ENCODE data around the gene ANKS1B.

The ANKS1B gene

DNA sequence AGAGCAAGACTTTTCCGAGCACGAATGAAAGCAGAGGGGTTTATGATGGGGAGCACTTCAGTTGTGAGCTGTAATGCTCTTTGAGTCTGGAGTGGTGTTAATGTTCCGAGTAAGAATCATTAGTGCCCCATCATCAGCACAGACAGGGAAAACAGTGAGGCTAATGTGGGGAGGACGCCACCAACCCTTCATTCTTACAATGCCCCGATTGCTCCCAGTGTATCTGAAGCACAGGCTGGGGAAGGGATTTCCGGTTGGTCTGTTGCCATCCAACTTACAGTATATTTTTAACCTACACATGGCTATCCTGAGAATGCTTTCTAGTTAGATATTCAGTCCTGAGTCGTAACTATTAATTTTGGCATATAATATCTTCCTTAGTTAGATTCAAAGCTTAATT lies 1198.1 kb downstream of the ANKS1B start:
- no peak for DNase-seq

DNA sequence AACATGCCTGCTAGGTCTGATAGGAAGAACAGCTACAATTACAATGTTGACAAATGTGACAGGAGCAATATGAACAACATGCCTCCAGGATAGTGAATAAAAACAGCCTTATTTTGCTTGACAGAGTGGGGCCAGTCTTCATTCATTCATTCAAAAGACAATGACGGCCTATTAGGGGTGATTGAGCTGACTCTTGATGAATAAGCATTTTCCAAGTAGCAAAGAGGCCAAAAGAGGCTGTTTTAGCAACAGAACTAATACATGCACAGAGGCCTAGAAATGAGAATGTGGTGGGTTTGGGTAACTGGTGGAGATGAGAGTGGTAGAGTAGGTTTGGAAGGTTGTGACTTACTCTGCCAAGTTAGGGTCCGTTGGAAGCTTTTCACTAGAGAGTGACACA lies 1201.3 kb downstream of the ANKS1B start:
- no peak for DNase-seq

DNA sequence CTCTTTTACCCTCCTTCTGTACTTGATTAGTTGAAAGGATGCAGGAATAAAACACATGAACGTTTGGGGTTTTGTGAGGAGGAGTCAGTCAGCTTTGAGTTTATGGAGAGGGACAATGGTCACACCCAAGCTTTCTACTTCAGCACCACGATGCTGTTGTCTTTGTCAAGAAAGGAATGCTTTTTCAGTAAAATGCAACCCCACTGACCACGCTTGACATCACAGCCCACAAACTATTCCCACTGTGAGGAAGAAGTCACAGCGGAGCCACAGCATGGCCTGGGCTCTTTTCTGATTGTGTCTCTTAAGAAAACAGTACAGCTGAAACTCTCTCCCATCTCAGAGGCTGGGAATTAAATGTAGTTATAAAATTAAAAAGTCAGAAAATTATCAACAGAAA lies 1204.5 kb downstream of the ANKS1B start:
- no peak for DNase-seq

DNA sequence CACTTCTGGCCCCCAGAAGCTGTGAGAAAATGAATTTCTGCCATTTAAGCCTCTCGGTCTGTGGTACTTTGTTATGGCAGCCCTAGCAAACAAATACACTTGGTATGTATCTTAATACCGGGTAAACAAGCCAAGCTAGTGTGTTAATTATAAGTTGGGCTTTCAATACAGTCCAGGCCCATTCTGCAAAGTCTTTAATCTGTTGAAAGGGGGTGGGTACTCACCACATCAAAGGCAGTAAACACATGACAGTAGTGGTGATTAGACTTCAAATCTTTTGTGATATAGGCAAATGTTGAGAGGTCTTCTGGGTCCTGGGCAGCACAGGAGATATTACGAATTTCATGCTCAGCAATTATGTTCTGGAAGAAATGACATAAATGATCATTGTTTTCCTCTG lies 1211.9 kb downstream of the ANKS1B start:
- no peak for DNase-seq

DNA sequence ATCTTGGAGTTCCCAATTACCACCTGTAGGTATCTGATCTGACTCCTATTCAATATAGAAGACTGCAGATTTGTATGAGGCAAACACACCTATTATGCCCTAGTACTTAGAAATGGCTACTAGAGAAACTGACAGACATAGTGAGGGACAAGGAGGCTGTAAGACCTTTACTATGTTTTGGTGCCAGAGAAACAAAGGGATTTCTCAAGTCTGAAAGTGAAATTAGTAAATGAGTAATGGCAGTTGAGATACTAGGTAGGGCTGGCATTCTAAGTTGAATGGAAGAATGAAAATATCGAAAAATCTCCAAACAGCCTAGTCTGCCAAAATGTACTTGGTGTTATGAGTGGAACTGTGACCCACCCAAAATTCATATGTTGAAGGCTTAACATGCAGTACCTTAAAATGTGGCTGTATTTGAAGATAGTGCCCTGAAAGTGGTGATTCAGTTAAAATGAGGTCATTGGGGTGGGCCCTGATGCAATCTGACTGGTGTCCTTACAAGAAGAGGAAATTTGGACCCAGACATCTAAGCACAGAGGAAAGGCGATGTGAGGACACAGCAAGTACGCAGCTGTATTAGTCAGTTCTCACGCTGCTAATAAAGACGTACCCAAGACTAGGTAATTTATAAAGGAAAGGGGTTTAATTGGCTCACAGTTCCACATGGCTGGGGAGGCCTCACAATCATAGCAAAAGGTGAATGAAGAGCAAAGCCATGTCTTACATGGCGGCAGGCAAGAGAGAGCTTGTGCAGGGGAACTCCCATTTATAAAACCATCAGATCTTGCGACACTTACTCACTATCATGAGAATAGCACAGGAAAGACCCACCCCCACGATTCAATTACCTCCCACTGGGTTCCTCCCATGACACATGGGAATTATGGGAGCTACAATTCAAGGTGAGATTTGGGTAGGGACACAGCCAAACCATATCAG lies 1212.7 kb downstream of the ANKS1B start:
- peak in 2 of 3 donors; percentile 23 to 24 for DNase-seq

DNA sequence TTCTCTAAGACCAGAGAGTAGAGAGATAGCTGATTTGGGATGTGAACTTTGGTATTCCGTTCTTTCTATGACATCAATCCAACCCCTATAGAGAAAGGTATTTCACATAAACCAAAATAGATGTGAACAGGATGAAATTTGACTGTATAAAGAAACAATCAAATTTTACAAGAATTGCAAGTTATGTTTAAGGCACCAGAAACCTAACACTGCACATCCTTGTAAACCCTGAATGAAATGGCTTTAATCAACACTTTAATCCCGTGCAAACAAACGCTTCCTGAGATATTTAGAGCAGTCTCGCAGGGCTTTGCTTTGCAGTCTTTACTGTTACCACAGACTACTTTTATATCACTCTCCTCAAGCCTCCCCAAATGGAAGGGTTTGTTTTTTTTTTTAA lies 1214.5 kb downstream of the ANKS1B start:
- DNase-seq, result no peak

DNA sequence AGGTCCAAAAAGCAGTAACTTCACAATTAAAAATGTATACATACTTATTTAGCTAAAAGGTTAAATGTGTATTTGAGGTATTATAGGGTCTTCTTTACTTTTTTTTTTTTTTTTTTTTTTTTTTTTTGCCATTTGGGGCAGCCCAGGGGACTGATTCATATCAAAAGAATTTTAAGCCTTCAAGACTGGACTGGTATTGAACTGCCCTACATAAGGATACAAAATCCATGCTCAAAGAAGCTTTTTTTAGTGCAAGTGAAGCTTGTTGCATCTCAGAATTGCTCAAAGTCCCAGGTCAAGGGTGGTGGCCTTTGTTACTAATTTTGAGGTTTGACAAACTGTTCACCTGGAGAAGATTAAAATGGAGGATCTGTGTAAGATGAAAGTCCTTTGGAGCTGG lies 1215.7 kb downstream of the ANKS1B start:
- DNase-seq, result no peak

DNA sequence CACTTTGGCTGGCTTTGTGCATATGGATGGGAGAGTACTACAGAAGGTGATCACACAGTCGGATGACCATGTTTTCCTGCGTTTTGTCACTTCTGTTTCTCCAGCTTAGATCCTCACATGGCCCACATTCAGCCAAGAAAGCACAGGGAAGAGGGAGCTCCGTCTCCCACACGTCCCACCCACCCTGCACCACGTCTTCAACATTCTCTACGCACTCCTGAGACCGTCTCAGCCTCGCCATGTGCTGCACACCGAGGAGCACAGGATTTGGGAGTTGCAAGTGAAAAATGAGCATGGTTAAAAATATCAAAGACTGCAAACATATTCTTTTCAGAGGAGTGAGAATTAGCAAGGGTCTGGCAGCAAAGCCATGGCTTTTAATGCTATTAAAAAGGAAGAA lies 1217.5 kb downstream of the ANKS1B start:
- DNase-seq, result no peak

DNA sequence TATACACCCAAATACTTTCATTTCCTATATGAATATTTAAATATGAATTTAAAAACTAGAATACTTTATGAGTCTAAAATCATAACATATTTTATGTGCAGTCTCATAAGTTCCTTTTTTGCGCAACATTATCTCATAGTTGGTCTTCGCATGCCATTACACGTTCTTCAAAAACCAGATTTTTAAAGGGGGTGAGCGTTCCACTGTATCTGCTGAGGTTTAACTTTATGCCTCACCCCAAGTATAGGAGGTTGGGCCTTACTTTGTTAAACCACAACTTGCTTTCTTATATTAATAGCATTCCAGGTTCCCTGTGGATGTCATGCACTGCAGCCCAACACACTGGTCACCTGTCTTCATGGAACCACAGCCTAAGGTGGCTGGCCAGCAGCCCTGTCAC lies 1221.1 kb downstream of the ANKS1B start:
- no peak for DNase-seq

DNA sequence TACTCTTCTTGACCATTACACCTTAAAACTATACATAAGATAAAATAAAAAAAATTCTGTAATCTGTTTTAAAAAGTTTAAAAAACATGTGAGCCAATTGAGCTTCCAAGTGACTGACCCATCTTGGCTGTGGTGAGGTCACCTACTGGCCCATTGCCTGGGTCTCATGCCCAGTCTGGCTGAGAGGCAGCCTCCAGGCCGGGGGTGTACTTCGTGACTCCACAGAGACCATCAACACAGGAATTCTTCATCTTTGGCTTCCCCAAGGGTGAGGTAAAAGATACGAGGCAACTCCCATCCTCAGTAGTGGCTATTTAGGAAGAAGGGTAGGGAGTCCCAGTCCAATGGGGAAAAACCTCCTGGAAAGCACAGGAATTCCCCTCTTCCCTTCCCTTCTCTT lies 1226.4 kb downstream of the ANKS1B start:
- DNase-seq, result peak in 1 of 3 donors; percentile 17

DNA sequence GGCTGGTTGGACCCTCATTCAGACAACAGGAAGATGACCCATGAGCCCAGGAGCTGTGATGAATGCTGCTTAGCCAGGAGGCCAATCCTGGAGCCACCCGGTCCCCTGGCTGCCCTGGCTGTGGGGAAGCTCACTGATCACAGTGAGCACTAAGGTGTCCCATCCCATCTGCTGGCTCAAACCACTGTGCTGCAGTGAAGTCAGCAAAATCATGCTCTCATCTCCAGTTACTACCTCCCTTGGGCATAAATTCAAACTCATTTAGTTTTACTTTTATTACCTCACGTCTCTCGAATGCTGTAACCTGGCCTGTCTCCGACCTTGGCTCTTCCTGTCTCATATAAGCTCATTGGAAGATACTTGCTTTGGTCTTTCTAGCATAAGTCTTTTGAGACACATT lies 1227.3 kb downstream of the ANKS1B start:
- DNase-seq, result no peak

DNA sequence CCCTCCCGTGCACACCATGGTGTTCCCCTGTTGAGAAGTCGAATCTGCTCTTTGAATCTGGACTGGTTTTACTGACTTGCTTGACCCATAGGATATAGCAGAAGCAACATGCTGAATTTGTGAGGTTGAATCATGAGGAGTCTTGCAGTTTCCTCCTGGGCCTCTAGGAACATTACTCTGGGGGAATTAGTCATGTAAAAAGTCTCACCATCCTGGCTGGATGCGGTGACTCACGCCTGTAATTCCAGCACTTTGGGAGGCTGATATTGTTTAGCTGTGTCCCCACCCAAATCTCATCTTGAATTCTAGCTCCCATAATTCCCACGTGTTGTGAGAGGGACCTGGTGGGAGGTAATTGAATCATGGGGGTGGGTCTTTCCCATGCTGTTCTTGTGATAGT lies 1228.9 kb downstream of the ANKS1B start:
- DNase-seq, result peak; percentile 24 to 62 (median 41)

DNA sequence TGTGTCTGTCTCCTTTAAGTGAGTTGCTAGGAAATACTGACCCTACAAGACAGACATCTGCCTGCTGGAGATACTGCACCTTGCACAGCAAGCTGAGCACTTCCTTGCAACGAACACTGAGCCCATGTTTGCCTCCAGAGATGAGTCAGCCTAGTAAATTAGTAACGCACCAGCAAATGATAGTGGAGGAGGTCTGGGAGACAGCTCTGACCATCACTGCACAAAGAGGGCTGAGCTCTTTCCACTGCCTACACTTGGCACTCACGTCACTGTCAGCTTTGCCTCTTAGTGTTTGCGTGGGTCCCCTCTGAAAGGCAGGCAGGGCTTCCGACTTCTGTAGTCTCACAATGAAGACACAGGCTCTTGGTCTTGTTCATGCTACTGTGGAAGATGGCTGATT lies 1230.6 kb downstream of the ANKS1B start:
- DNase-seq, result no peak

DNA sequence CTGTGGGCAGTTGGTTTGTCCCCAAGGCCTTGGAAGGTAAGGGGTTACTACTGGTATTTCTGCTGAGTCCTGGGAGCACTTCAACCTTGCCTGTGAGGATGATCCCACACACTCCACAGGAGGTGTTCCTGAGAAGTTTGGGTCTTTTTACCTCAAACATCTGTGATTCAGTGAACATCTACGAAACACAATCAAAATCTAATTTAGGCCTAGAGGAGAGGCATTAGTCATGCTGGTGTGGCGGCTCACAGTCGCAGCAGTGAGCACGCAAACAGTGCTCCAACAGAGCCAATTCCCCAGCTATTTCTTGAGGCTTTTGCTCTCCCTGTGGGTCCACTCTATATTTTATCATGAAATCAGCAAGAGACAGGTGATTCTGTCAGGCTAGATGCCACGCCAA lies 1232.0 kb downstream of the ANKS1B start:
- no peak for DNase-seq

DNA sequence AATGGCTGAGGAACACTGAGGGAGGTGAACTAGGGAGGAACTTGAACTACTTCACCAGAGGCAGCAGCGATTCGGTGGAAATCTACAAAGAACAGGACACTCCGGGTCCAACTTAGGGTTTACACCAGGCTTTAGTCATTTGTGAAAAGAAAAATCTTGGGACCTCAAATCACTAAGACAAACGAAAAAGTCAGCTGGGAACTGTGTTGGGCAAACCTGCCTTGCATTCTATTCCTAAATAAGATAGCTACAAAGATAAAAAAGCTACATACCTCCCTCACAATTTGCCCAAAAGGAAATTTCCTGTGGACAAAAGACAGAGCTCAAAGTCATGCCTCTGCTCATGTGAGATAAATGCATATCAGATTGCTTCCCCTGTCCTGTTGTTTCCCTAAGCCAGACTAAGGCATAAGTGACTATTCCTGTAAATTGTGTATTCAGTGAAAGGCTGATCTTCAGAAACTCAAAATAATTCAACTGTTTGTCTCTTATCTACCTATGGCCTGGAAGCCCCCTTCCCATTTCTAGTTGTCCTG lies 1233.1 kb downstream of the ANKS1B start:
- no peak for DNase-seq

DNA sequence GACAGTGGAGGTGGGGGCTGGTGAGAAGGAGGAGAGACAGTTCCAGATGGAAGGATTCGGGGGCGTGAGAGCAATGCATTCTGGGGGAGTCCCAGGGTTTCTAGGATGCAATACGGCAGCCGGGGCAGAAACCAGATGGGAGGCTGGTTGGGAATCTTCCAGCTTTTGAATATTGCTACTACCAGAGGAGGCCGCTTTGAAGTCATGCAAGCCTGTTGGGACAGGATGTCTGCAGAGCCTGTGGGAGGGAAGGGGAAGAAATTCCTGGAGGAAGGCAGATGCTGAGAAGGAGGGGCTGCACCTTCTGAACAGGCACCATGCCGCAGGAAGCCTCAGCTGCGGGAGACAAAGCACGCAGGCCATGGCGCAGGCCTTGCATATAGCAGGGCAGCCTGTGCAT lies 1234.2 kb downstream of the ANKS1B start:
- DNase-seq, result no peak

DNA sequence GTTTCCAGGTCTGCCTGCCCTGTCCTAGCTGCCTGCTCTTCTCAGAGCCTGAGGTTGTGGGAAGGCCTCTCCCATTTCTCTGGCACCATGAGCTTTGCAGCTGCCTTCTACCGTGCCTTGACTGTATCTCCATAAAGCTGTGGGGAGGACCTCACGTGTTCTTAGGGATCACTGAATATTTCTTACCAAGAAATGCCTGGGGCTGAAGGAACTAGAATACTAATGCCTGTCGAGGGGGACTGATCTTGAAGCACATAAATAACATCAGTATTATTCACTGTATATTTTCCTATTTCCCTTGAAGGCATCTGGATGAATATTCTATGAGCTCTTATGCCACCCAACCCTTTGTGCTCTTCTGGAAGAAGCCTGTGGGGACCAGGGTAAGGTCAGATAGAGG lies 1236.3 kb downstream of the ANKS1B start:
- DNase-seq, result no peak

DNA sequence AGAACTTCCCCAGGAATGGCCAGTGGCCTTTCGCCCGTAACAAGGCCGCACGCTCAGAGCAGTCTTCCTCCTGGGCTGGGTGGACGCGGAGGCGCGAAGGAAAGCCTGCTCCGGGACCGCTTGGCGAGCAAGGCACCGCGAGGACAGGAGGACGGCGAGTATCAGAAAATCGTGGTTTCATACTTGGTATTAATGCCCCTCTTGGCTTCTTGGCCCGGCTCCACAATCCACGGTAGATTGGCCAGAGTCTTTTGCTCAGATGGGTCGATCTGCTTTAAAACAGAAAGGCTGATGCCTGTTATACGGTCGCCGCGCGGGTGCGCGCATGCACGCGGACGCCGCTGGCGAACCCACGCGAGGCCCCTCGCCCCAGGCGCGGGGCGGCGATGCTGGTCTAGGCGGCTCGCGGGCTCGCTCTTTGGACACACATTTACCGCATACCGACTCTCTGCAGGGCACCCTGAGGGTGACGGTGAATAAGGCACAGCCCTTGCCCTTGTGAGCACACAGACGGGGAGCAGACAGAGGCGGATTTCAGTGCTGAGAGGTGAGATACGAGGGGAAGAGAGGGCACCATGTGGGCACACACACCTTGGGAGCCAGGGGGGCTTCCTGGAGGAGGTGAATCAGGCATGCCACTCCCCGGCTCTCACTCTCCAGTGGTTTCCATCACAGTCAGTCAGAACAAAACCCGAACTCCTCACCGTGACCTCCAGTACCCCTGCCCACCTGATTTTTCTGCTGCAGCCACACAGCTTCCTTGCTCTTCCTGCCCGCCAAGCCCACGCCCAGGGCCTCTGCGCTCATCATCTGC lies 1239.0 kb downstream of the ANKS1B start:
- peak; percentile 30 to 50 (median 37) for DNase-seq

DNA sequence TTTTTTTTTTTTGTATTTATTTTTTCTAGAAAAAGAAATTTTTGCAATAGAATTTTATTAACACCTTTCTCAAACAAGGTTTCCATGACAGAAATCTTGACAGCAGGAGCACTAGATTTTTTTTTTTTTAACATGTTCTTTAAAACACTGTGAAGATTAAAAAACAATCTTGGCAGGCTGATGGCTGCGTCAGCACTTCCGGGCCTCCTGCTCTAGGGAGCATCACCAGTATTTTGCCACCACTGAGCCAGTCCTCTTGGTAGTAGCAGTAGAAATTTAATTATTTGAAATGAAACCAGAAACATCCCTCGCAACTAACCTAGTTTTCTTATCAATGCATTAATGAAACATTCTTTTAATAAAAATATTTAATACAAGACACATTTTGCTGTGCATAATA lies 1240.1 kb downstream of the ANKS1B start:
- no peak for DNase-seq

DNA sequence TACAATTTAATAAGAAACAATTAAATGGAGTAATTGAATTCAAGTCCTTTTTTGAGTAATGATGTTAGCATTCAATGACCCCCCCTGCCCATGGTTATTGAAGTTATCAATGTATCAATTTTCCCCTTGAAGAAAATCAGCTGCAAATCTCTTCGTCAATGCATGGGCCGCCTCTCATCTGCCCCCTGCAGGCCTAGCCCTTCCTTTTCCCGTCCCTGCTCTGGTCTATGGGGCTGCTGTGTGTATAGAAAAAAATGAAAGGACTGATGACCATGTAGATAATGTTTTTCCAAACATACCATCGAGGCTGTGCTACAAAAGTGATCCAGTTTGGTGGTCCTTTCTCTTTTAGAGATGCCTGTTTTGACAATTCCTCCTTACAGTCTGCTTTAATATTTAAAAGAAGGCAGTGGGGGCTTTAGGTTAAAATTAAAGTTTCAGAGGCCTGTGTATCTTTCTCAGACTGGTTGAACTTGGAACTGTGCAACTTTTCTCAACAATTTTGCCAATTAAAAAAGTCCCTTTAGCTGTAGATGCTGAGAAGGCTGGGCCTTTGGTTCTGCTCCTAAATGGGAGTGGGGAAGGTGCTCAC lies 1241.3 kb downstream of the ANKS1B start:
- peak; percentile 34 to 57 (median 48) for DNase-seq

DNA sequence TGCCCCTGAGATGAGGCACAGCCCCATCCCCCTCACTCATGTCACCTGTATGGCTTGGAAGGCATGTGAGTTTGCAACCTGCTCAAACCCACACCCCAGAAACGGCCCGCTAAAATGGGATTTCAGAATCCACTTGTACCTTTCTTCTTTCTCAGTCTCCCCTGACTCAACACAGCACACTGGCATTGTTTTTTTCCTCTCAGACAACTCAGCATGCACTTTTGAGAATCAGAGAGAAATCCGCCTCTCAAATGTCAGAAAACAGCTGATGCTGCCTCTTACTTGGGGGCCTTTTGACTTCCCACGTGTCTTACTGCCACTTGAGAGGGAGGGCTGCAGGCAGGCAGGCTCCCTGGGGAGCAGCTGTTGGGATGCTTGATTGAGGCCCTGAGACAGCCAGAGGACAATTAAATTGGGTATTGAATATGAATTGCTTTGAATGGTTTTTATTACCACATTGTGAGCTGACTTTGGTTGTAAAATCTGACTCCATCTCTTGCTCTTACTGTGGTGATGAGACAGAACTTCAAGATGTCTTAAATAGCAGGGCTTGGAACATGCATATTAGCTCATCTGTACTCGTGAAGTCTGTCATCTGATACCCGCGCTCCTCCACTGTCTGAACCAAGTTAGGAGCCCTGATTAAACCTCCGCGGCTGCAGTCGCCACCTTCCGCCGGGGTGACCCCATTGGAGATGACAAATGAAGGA lies 1243.0 kb downstream of the ANKS1B start:
- no peak for DNase-seq

DNA sequence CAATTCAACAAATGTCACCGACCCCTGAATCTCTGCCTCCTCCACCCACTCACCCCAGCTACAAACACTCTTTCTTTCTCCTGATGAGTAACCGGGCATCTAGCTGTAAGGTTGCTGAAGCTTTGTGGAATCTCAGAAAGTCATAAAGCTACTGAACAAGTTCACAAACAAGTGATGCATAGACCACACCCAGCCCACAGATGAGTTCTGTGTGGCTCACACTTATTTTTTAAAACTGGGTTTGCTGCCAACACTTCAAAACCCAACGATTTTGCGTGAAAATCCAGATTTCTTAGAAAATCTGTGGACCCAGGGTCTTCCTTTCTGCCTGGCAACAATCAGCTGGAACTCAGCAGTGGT lies 1243.6 kb downstream of the ANKS1B start:
- DNase-seq, result no peak

DNA sequence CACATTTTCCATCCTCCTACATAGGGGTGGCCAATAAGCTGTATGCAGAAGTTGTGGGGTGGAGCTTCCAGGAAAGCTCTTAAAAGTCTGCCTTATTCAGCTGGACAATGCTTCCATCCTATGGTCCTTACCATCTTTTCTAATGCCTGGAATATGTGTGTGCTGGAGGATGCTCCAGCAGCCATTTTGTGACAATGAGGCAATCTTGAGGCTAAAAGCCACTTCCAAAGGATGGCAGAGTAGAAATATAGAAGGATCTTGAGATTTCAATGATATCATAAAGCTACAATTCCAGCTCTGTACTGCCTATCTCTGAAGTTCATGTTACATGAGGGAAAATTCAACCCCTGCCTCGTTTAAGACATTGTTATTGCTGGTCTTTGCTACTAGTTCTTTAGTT lies 1244.0 kb downstream of the ANKS1B start:
- no peak for DNase-seq

All from suppressor macrophage treated with lipopolysaccharide for 1 hour (primary cell).